ENCODE measurements around the gene PHOX2B. TPM values are rescaled to one million over a fixed set of nuclear protein-coding genes. Genes with fewer than 3 reads are reported as not detected.
A peak's percentile ranks its signal among the peaks of the same experiment; 100 is the strongest.

PHOX2B gene
- total RNA-seq, 5 donors from 2014 or later (not counting 1 experiment from before 2014, with no cell fraction given): not detected

GRCh38 chr4:41749631-41750039 lies 1.1 kb upstream of the PHOX2B start:
- no peak overlapping the region for H3K27ac ChIP-seq (ENCODE audit: low read length)
- ATAC-seq (replicated peaks in 1 of 4) (no peak), DNase-seq (no peak)
- H3K4me3 Mint-ChIP-seq: no peak overlapping the region
- H3K4me1 Mint-ChIP-seq: peaks cover 0 to 6% (median 0%) of the 10 kb centered on the region in 3 donors
- no peaks in the 10 kb centered on the region for H3K36me3 ChIP-seq (ENCODE audit: control insufficient read depth in 2 of 2, extremely low read depth in 1 of 2, insufficient read depth in 1 of 2, low read length in 1 of 2)
- peaks cover 62 to 82% of the 10 kb centered on the region in 2 donors for H3K27me3 Mint-ChIP-seq
- H3K27ac Mint-ChIP-seq: no peak overlapping the region
- no peaks in the 10 kb centered on the region for H3K9me3 ChIP-seq
- no peak overlapping the region for H3K4me3 ChIP-seq (ENCODE audit: control insufficient read depth in 1 of 2, extremely low read depth in 1 of 2, low read length in 1 of 2)
- CTCF ChIA-PET: no interaction called here
- no peaks in the 10 kb centered on the region for H3K9me3 Mint-ChIP-seq
- POLR2A ChIA-PET: no interaction called here
- H3K4me1 ChIP-seq (ENCODE audit: control insufficient read depth in 1 of 2, extremely low read depth in 1 of 2, insufficient read depth in 2 of 2, low read length in 2 of 2): no peaks in the 10 kb centered on the region
- H3K27me3 ChIP-seq (replicated peaks in 1 of 2; ENCODE audit: control insufficient read depth in 2 of 2, extremely low read depth in 1 of 2, insufficient read depth in 2 of 2, low read length in 1 of 2): peaks cover 24 to 61% of the 10 kb centered on the region in 2 experiments
- H3K36me3 Mint-ChIP-seq: no peaks in the 10 kb centered on the region
- 21% methylated on average over 2 of the region's 12 CpGs for WGBS (ENCODE audit: insufficient coverage)

GRCh38 chr4:41748074-41748570 lies 403 bp downstream of the PHOX2B start:
- 12% methylated on average over 12 of the region's 21 CpGs for WGBS (ENCODE audit: insufficient coverage)
- CTCF ChIA-PET: no interaction called here
- no peaks in the 10 kb centered on the region for H3K9me3 Mint-ChIP-seq
- Histone ChIP-seq H3K4me3 (ENCODE audit: control insufficient read depth in 1 of 2, extremely low read depth in 1 of 2, low read length in 1 of 2) (no peak overlapping the region), H3K27me3 (replicated peaks in 1 of 2; ENCODE audit: control insufficient read depth in 2 of 2, extremely low read depth in 1 of 2, insufficient read depth in 2 of 2, low read length in 1 of 2) (peaks cover 18 to 67% of the 10 kb centered on the region in 2 experiments), H3K27ac (ENCODE audit: low read length) (no peak overlapping the region), H3K4me1 (ENCODE audit: control insufficient read depth in 1 of 2, extremely low read depth in 1 of 2, insufficient read depth in 2 of 2, low read length in 2 of 2) (no peaks in the 10 kb centered on the region), H3K9me3 (no peaks in the 10 kb centered on the region), H3K36me3 (ENCODE audit: control insufficient read depth in 2 of 2, extremely low read depth in 1 of 2, insufficient read depth in 1 of 2, low read length in 1 of 2) (no peaks in the 10 kb centered on the region)
- H3K4me3 Mint-ChIP-seq: no peak overlapping the region
- no peaks in the 10 kb centered on the region for H3K36me3 Mint-ChIP-seq
- peaks cover 59 to 82% of the 10 kb centered on the region in 2 donors for H3K27me3 Mint-ChIP-seq
- DNase-seq (no peak), ATAC-seq (replicated peaks in 1 of 4) (no peak)
- no peak overlapping the region for H3K27ac Mint-ChIP-seq
- H3K4me1 Mint-ChIP-seq: peaks cover 0 to 7% (median 0%) of the 10 kb centered on the region in 3 donors
- POLR2A ChIA-PET: no interaction called here

- 12% methylated on average over 40 of the region's 49 CpGs for WGBS (ENCODE audit: insufficient coverage)
- ATAC-seq (replicated peaks in 1 of 4): no peak
- Mint-ChIP-seq H3K4me3 (no peak overlapping the region), H3K9me3 (no peaks in the 10 kb centered on the region), H3K27ac (peak overlapping the region in 1 of 2 donors; percentile 39), H3K4me1 (peaks cover 0 to 7% (median 0%) of the 10 kb centered on the region in 3 donors), H3K27me3 (peaks cover 55 to 75% of the 10 kb centered on the region in 2 donors), H3K36me3 (no peaks in the 10 kb centered on the region)
- CTCF ChIA-PET: no interaction called here
- no peak overlapping the region for H3K4me3 ChIP-seq (ENCODE audit: control insufficient read depth in 1 of 2, extremely low read depth in 1 of 2, low read length in 1 of 2)
- POLR2A ChIA-PET: no interaction called here
- H3K9me3 ChIP-seq: no peaks in the 10 kb centered on the region
- no peak overlapping the region for H3K27ac ChIP-seq (ENCODE audit: low read length)
- no peak for DNase-seq
- H3K27me3 ChIP-seq (replicated peaks in 1 of 2; ENCODE audit: control insufficient read depth in 2 of 2, extremely low read depth in 1 of 2, insufficient read depth in 2 of 2, low read length in 1 of 2): peaks cover 14 to 67% of the 10 kb centered on the region in 2 experiments
- H3K4me1 ChIP-seq (ENCODE audit: control insufficient read depth in 1 of 2, extremely low read depth in 1 of 2, insufficient read depth in 2 of 2, low read length in 2 of 2): no peaks in the 10 kb centered on the region
- no peaks in the 10 kb centered on the region for H3K36me3 ChIP-seq (ENCODE audit: control insufficient read depth in 2 of 2, extremely low read depth in 1 of 2, insufficient read depth in 1 of 2, low read length in 1 of 2)
Measured at GRCh38 chr4:41747230-41748055, 1.1 kb downstream of the PHOX2B start.

GRCh38 chr4:41746440-41747229 lies 1.9 kb downstream of the PHOX2B start:
- DNase-seq (no peak), ATAC-seq (replicated peaks in 1 of 4) (no peak)
- ChIA-PET POLR2A (no interaction called here), CTCF (no interaction called here)
- Histone ChIP-seq H3K4me3 (ENCODE audit: control insufficient read depth in 1 of 2, extremely low read depth in 1 of 2, low read length in 1 of 2) (no peak overlapping the region), H3K9me3 (no peaks in the 10 kb centered on the region), H3K4me1 (ENCODE audit: control insufficient read depth in 1 of 2, extremely low read depth in 1 of 2, insufficient read depth in 2 of 2, low read length in 2 of 2) (no peaks in the 10 kb centered on the region), H3K27ac (ENCODE audit: low read length) (no peak overlapping the region), H3K27me3 (replicated peaks in 1 of 2; ENCODE audit: control insufficient read depth in 2 of 2, extremely low read depth in 1 of 2, insufficient read depth in 2 of 2, low read length in 1 of 2) (peaks cover 13 to 63% of the 10 kb centered on the region in 2 experiments), H3K36me3 (ENCODE audit: control insufficient read depth in 2 of 2, extremely low read depth in 1 of 2, insufficient read depth in 1 of 2, low read length in 1 of 2) (no peaks in the 10 kb centered on the region)
- Mint-ChIP-seq H3K27me3 (peaks cover 48 to 71% of the 10 kb centered on the region in 2 donors), H3K4me3 (no peak overlapping the region), H3K27ac (no peak overlapping the region), H3K9me3 (no peaks in the 10 kb centered on the region), H3K36me3 (no peaks in the 10 kb centered on the region), H3K4me1 (peaks cover 0 to 7% (median 0%) of the 10 kb centered on the region in 3 donors)
- WGBS (ENCODE audit: insufficient coverage): 22% methylated on average over 23 of the region's 37 CpGs

- CTCF ChIA-PET: no interaction called here
- H3K4me3 Mint-ChIP-seq: no peak overlapping the region
Measured at GRCh38 chr4:41746025-41746439, 2.5 kb downstream of the PHOX2B start.

GRCh38 chr4:41745292-41746024 lies 3.1 kb downstream of the PHOX2B start:
- H3K4me3 ChIP-seq (ENCODE audit: control insufficient read depth in 1 of 2, extremely low read depth in 1 of 2, low read length in 1 of 2): no peak overlapping the region
- CTCF ChIA-PET: no interaction called here
- ATAC-seq (replicated peaks in 1 of 4) (no peak), DNase-seq (no peak)
- Mint-ChIP-seq H3K27ac (no peak overlapping the region), H3K4me1 (peaks cover 0 to 7% (median 0%) of the 10 kb centered on the region in 3 donors), H3K27me3 (peaks cover 44 to 62% of the 10 kb centered on the region in 2 donors), H3K9me3 (no peaks in the 10 kb centered on the region), H3K4me3 (no peak overlapping the region), H3K36me3 (no peaks in the 10 kb centered on the region)
- no peak overlapping the region for H3K27ac ChIP-seq (ENCODE audit: low read length)
- H3K9me3 ChIP-seq: no peaks in the 10 kb centered on the region
- POLR2A ChIA-PET: no interaction called here
- peaks cover 15 to 52% of the 10 kb centered on the region in 2 experiments for H3K27me3 ChIP-seq (replicated peaks in 1 of 2; ENCODE audit: control insufficient read depth in 2 of 2, extremely low read depth in 1 of 2, insufficient read depth in 2 of 2, low read length in 1 of 2)
- H3K4me1 ChIP-seq (ENCODE audit: control insufficient read depth in 1 of 2, extremely low read depth in 1 of 2, insufficient read depth in 2 of 2, low read length in 2 of 2): no peaks in the 10 kb centered on the region
- H3K36me3 ChIP-seq (ENCODE audit: control insufficient read depth in 2 of 2, extremely low read depth in 1 of 2, insufficient read depth in 1 of 2, low read length in 1 of 2): no peaks in the 10 kb centered on the region
- WGBS (ENCODE audit: insufficient coverage): 20% methylated on average over 51 of the region's 54 CpGs

More at GRCh38 chr4:41746025-41746439, 2.5 kb downstream of the PHOX2B start:
- Mint-ChIP-seq H3K36me3 (no peaks in the 10 kb centered on the region), H3K4me1 (peaks cover 0 to 7% (median 0%) of the 10 kb centered on the region in 3 donors), H3K27ac (no peak overlapping the region), H3K9me3 (no peaks in the 10 kb centered on the region), H3K27me3 (peaks cover 44 to 66% of the 10 kb centered on the region in 2 donors)
- 16% methylated on average over 34 of the region's 36 CpGs for WGBS (ENCODE audit: insufficient coverage)
- Histone ChIP-seq H3K36me3 (ENCODE audit: control insufficient read depth in 2 of 2, extremely low read depth in 1 of 2, insufficient read depth in 1 of 2, low read length in 1 of 2) (no peaks in the 10 kb centered on the region), H3K4me3 (ENCODE audit: control insufficient read depth in 1 of 2, extremely low read depth in 1 of 2, low read length in 1 of 2) (no peak overlapping the region), H3K4me1 (ENCODE audit: control insufficient read depth in 1 of 2, extremely low read depth in 1 of 2, insufficient read depth in 2 of 2, low read length in 2 of 2) (no peaks in the 10 kb centered on the region), H3K27ac (ENCODE audit: low read length) (no peak overlapping the region), H3K9me3 (no peaks in the 10 kb centered on the region), H3K27me3 (replicated peaks in 1 of 2; ENCODE audit: control insufficient read depth in 2 of 2, extremely low read depth in 1 of 2, insufficient read depth in 2 of 2, low read length in 1 of 2) (peaks cover 16 to 57% of the 10 kb centered on the region in 2 experiments)
- no peak for DNase-seq
- no peak for ATAC-seq (replicated peaks in 1 of 4)
- POLR2A ChIA-PET: no interaction called here
